Measurements from ENCODE around the gene CBLC.

CBLC gene

DNA sequence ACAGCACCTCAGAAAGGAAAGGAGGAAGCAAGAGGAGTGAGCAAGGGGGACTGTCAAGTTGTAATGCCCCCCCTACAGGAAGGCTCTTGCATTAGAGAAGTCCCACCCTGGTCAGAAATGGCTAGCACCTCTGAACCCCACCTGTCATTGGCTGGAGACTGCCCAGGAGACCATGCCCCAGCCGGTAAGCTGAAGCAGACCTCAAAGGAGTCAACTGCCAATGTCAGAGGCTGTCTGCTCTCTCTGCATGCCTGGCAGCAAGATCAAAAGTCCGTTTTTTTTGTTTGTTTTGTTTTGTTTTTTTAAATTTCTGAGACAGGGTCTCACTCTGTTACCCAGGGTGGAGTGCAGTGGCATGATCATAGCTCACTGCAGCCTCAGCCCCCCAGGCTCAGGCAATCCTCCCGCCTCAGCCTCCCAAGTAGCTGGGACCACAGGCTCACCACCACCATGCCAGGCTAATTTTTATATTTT is 37.3 kb upstream of the CBLC start:
- Histone ChIP-seq H3K27ac (ENCODE audit: extremely low read depth, low read depth, low read length) (no peak overlapping the region), H3K9me3 (ENCODE audit: control insufficient read depth, insufficient read depth, low read depth, low read length) (no peaks in the 10 kb centered on the region), H3K36me3 (ENCODE audit: control insufficient read depth in 2 of 2, insufficient read depth in 1 of 2, low read length in 2 of 2) (no peaks in the 10 kb centered on the region), H3K4me1 (ENCODE audit: control insufficient read depth, insufficient read depth, low read length) (peaks cover 4% of the 10 kb centered on the region), H3K4me3 (ENCODE audit: low read depth, low read length) (no peak overlapping the region)
- CTCF ChIA-PET, result interaction anchor here (0.7 to 3.2 kb wide), 5 partner anchors 9 to 50 kb away, joined by 3 to 20 read pairs (median 4); no protein-coding TSS in a partner anchor
- POLR2A ChIA-PET, result no interaction called here
- TF ChIP-seq, protein P1, sequence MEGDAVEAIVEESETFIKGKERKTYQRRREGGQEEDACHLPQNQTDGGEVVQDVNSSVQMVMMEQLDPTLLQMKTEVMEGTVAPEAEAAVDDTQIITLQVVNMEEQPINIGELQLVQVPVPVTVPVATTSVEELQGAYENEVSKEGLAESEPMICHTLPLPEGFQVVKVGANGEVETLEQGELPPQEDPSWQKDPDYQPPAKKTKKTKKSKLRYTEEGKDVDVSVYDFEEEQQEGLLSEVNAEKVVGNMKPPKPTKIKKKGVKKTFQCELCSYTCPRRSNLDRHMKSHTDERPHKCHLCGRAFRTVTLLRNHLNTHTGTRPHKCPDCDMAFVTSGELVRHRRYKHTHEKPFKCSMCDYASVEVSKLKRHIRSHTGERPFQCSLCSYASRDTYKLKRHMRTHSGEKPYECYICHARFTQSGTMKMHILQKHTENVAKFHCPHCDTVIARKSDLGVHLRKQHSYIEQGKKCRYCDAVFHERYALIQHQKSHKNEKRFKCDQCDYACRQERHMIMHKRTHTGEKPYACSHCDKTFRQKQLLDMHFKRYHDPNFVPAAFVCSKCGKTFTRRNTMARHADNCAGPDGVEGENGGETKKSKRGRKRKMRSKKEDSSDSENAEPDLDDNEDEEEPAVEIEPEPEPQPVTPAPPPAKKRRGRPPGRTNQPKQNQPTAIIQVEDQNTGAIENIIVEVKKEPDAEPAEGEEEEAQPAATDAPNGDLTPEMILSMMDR (tag by site-specific recombination; IDR thresholded peaks at IDR 0.05), result peak; percentile 18; the same call in 1 of the 2 replicates
- TF ChIP-seq ZNF624 (tag by site-specific recombination; IDR thresholded peaks at IDR 0.05), result no peak

DNA sequence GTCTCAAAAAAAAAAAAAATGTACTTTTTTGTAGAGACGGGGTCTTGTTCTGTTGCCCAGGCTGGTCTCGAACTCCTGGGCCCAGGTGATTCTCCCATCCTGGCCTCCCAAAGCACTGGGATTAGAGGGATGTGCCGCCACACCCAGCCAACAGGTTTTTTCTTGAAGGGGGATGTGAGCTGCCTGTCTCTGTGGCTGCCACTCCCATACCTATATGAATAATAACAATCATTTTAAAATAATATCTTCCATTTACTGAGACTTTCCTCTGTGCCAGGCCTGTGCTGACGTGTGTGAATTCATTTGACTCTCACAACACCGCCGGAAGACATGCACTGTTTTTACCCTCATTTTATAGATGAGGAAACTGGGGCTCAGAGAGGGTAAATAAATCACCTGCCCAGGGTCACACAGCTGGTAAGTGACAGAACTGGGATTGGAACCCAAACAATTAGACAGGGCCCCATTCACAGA is 36.4 kb upstream of the CBLC start:
- ChIA-PET POLR2A (interaction anchor here (0.7 kb wide), 1 partner anchor 30 kb away, joined by 3 read pairs; no protein-coding TSS in a partner anchor), CTCF (interaction anchor here (0.6 to 3.2 kb wide), 7 partner anchors 8 to 123 kb away, joined by 3 to 14 read pairs (median 4); no protein-coding TSS in a partner anchor)
- Histone ChIP-seq H3K9me3 (ENCODE audit: control insufficient read depth, insufficient read depth, low read depth, low read length) (no peaks in the 10 kb centered on the region), H3K4me3 (ENCODE audit: low read depth, low read length) (no peak overlapping the region), H3K36me3 (ENCODE audit: control insufficient read depth in 2 of 2, insufficient read depth in 1 of 2, low read length in 2 of 2) (no peaks in the 10 kb centered on the region), H3K4me1 (ENCODE audit: control insufficient read depth, insufficient read depth, low read length) (peaks cover 4% of the 10 kb centered on the region), H3K27ac (ENCODE audit: extremely low read depth, low read depth, low read length) (no peak overlapping the region)
- TF ChIP-seq ZNF768 (tag by site-specific recombination; IDR thresholded peaks at IDR 0.05), result 0 out of 2 replicates have a peak, but pooled peaks have one; percentile 18
- TF ChIP-seq ZNF350 (tag by site-specific recombination; IDR thresholded peaks at IDR 0.05), result no peak
- TF ChIP-seq ZBTB17 (tag by site-specific recombination; IDR thresholded peaks at IDR 0.05), result no peak

DNA sequence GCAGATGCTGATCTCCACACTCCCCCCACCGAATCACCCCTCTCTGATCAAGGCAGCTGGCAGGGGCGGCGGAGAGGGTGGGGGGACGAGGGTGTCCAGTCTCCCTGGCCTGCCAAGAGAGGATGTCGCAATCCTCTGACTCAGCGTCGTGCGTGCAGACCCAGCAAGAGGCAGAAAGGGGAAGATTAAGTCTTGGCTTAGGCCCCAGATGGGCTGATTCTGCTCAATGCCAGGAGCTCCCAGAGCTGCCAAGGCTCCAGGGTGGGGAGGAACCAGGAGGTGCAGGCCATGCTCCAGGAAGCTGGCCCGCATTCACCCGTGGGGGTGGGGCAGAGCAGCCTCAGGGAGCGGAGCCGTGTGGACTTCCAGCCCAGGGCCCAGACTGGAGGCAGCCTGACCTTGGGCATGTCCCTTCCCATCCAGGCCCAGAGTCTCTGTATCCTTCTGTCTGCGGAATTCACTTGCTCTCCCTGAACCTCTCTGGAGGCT is 35.8 kb upstream of the CBLC start:
- CTCF ChIA-PET, result interaction anchor here (0.6 to 4.0 kb wide), 7 partner anchors 12 to 122 kb away, joined by 3 to 23 read pairs (median 5); no protein-coding TSS in a partner anchor
- Histone ChIP-seq H3K27ac (ENCODE audit: extremely low read depth, low read depth, low read length) (peak overlapping the region; percentile 74), H3K36me3 (ENCODE audit: control insufficient read depth in 2 of 2, insufficient read depth in 1 of 2, low read length in 2 of 2) (no peaks in the 10 kb centered on the region), H3K4me1 (ENCODE audit: control insufficient read depth, insufficient read depth, low read length) (peaks cover 4% of the 10 kb centered on the region), H3K4me3 (ENCODE audit: low read depth, low read length) (no peak overlapping the region), H3K9me3 (ENCODE audit: control insufficient read depth, insufficient read depth, low read depth, low read length) (no peaks in the 10 kb centered on the region)
- POLR2A ChIA-PET, result interaction anchor here (0.5 to 1.5 kb wide), 5 partner anchors 12 to 77 kb away, joined by 3 to 4 read pairs (median 3); no protein-coding TSS in a partner anchor
- TF ChIP-seq, protein P2, sequence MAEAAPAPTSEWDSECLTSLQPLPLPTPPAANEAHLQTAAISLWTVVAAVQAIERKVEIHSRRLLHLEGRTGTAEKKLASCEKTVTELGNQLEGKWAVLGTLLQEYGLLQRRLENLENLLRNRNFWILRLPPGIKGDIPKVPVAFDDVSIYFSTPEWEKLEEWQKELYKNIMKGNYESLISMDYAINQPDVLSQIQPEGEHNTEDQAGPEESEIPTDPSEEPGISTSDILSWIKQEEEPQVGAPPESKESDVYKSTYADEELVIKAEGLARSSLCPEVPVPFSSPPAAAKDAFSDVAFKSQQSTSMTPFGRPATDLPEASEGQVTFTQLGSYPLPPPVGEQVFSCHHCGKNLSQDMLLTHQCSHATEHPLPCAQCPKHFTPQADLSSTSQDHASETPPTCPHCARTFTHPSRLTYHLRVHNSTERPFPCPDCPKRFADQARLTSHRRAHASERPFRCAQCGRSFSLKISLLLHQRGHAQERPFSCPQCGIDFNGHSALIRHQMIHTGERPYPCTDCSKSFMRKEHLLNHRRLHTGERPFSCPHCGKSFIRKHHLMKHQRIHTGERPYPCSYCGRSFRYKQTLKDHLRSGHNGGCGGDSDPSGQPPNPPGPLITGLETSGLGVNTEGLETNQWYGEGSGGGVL (tag by site-specific recombination; IDR thresholded peaks at IDR 0.05), result peak; percentile 95
- TF ChIP-seq ZNF660 (tag by site-specific recombination; IDR thresholded peaks at IDR 0.05) (peak; percentile 91), ZNF16 (tag by site-specific recombination; IDR thresholded peaks at IDR 0.05; ENCODE audit: low read depth) (no peak), ZBTB8A (tag by site-specific recombination; IDR thresholded peaks at IDR 0.05) (peak; percentile 78), KLF8 (tag by site-specific recombination; IDR thresholded peaks at IDR 0.05) (peak; percentile 44; the same call in 1 of the 2 replicates), HOXA7 (CRISPR knock-in tag; IDR thresholded peaks at IDR 0.05; ENCODE audit: borderline replicate concordance) (no peak), ZNF791 (tag by site-specific recombination; IDR thresholded peaks at IDR 0.05) (no peak), ZNF629 (tag by site-specific recombination; IDR thresholded peaks at IDR 0.05) (peak; percentile 61; the same call in 1 of the 2 replicates), ZNF391 (tag by site-specific recombination; IDR thresholded peaks at IDR 0.05; ENCODE audit: borderline replicate concordance, low read depth) (no peak), ZNF48 (tag by site-specific recombination; IDR thresholded peaks at IDR 0.05) (no peak), ZBTB20 (tag by site-specific recombination; IDR thresholded peaks at IDR 0.05) (peak; percentile 68), ZNF10 (tag by site-specific recombination; IDR thresholded peaks at IDR 0.05) (no peak), SP7 (tag by site-specific recombination; IDR thresholded peaks at IDR 0.05) (peak; percentile 90), ZNF223 (tag by site-specific recombination; IDR thresholded peaks at IDR 0.05) (0 out of 2 replicates have a peak, but pooled peaks have one; percentile 56), ZNF366 (tag by site-specific recombination; conservative IDR thresholded peaks at IDR 0.05) (peak; percentile 71)
- TF ChIP-seq, protein P3, sequence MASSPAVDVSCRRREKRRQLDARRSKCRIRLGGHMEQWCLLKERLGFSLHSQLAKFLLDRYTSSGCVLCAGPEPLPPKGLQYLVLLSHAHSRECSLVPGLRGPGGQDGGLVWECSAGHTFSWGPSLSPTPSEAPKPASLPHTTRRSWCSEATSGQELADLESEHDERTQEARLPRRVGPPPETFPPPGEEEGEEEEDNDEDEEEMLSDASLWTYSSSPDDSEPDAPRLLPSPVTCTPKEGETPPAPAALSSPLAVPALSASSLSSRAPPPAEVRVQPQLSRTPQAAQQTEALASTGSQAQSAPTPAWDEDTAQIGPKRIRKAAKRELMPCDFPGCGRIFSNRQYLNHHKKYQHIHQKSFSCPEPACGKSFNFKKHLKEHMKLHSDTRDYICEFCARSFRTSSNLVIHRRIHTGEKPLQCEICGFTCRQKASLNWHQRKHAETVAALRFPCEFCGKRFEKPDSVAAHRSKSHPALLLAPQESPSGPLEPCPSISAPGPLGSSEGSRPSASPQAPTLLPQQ (tag by site-specific recombination; IDR thresholded peaks at IDR 0.05), result peak; percentile 77
- TF ChIP-seq, protein P4, sequence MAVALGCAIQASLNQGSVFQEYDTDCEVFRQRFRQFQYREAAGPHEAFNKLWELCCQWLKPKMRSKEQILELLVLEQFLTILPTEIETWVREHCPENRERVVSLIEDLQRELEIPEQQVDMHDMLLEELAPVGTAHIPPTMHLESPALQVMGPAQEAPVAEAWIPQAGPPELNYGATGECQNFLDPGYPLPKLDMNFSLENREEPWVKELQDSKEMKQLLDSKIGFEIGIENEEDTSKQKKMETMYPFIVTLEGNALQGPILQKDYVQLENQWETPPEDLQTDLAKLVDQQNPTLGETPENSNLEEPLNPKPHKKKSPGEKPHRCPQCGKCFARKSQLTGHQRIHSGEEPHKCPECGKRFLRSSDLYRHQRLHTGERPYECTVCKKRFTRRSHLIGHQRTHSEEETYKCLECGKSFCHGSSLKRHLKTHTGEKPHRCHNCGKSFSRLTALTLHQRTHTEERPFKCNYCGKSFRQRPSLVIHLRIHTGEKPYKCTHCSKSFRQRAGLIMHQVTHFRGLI (tag by site-specific recombination; IDR thresholded peaks at IDR 0.05), result no peak
- TF ChIP-seq, protein P5, sequence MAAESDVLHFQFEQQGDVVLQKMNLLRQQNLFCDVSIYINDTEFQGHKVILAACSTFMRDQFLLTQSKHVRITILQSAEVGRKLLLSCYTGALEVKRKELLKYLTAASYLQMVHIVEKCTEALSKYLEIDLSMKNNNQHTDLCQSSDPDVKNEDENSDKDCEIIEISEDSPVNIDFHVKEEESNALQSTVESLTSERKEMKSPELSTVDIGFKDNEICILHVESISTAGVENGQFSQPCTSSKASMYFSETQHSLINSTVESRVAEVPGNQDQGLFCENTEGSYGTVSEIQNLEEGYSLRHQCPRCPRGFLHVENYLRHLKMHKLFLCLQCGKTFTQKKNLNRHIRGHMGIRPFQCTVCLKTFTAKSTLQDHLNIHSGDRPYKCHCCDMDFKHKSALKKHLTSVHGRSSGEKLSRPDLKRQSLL (tag by site-specific recombination; IDR thresholded peaks at IDR 0.05), result peak; percentile 97
